ENCODE data around the gene MTFMT. TPM values are rescaled to one million over a fixed set of nuclear protein-coding genes. Genes with fewer than 3 reads are reported as not detected.

MTFMT gene
- total RNA-seq: 21.3 and 22.1 TPM in 2 replicates

GRCh38 chr15:65028921-65029735, at the start of gene MTFMT:
MTFMT (minus strand) TSS chr15:65029639; CDS start chr15:65029613, 26 bp downstream.

GRCh38 chr15:65076486-65077290, 47.2 kb upstream of the MTFMT start, which contains the start of gene KBTBD13:
KBTBD13 (plus strand) TSS chr15:65076746; CDS start chr15:65076816, 70 bp downstream.

GRCh38 chr15:65067645-65068402, 38.4 kb upstream of the MTFMT start, which contains the start of gene RASL12:
RASL12 (minus strand) TSS chr15:65067991; CDS start chr15:65067835, 156 bp downstream.

GRCh38 chr15:65044724-65045481, 15.5 kb upstream of the MTFMT start, which contains the start of gene SLC51B:
SLC51B (plus strand) TSS chr15:65045387; CDS start chr15:65050005, 4,618 bp downstream.

GRCh38 chr15:64989416-64990167, 39.8 kb downstream of the MTFMT start, which contains the start of gene SPG21:
SPG21 (minus strand) TSS chr15:64989914; CDS start chr15:64983569, 6,345 bp downstream.

Other genes with a start within 250 kb of the MTFMT start
- 7.5 and 12.6 TPM in 2 replicates for gene PIF1, start 204.0 kb downstream of the MTFMT start, total RNA-seq
- gene PLEKHO2, start 187.7 kb downstream of the MTFMT start, total RNA-seq: 19.5 and 25.2 TPM in 2 replicates
- 1.6 and 3.0 TPM in 2 replicates for gene ANKDD1A, start 117.7 kb downstream of the MTFMT start, total RNA-seq
- 59.1 and 72.6 TPM in 2 replicates for gene SPG21, start 39.7 kb downstream of the MTFMT start, total RNA-seq
- gene SLC51B, start 15.7 kb upstream of the MTFMT start, total RNA-seq: not detected in 2 replicates
- gene RASL12, start 38.4 kb upstream of the MTFMT start, total RNA-seq: 0.32 TPM in 1 of 2 replicates, not detected in the other
- not detected in 2 replicates for gene KBTBD13, start 47.1 kb upstream of the MTFMT start, total RNA-seq
- gene UBAP1L, start 85.6 kb upstream of the MTFMT start, total RNA-seq: 0.65 and 1.1 TPM in 2 replicates
- gene PDCD7, start 104.2 kb upstream of the MTFMT start, total RNA-seq: 13.0 and 18.2 TPM in 2 replicates
- 40.9 and 57.4 TPM in 2 replicates for gene CLPX, start 155.7 kb upstream of the MTFMT start, total RNA-seq
- gene CILP, start 181.8 kb upstream of the MTFMT start, total RNA-seq: not detected in 2 replicates